A549 (cell line): ENCODE data around the gene SPPL3. TPM values are rescaled to one million over a fixed set of nuclear protein-coding genes. Genes with fewer than 3 reads are reported as not detected.

Experiments used
- ATAC-seq, 2 experiments: fragments of 200-7000 bp in 1 of 2; fragments of >200 bp in 1 of 2; cut with Nextera tagmentation in 1 of 2; cut with Tn5 transposase in 1 of 2; 3 replicates each; pipeline versions ENCODE4 v1.8.0 to v1.9.1; 2018 to 2020; ENCODE audit warnings: mild to moderate bottlenecking in 1 of 2, moderate library complexity in 1 of 2
- CTCF ChIA-PET: fragments of 300-600 bp; sonication (Branson Sonifier 250); formaldehyde crosslinking; extraction: SDS; loops from one replicate; lab custom pipeline; 2021; ENCODE audit warnings: antibody characterized with exemption, inconsistent platforms; lab: Yijun Ruan, JAX
- POLR2A ChIA-PET: fragments of 350-600 bp; formaldehyde crosslinking; extraction: SDS; loops from one replicate; lab custom pipeline; 2021; ENCODE audit warnings: antibody characterized with exemption, inconsistent platforms; lab: Yijun Ruan, JAX
- DNase-seq, 2 experiments: peaks; one replicate each; pipeline versions ENCODE4 v3.0.0 to v3.0.0-alpha.2; 2011 to 2016; ENCODE audit warnings: low read depth in 1 of 2, low spot score in 1 of 2
- FAIRE-seq: peaks from 2 replicates; lab custom pipeline; 2011; peaks lifted over from hg19 to GRCh38; lab: Jason Lieb, UNC
- H3K27ac ChIP-seq, 2 experiments: fragments of >200 bp; sonication (Bioruptor Twin); formaldehyde crosslinking; 3 replicates each; pipeline ENCODE4 v1.5.1; 2016 to 2017
- H3K4me1 ChIP-seq: fragments of >200 bp; sonication (Bioruptor Twin); formaldehyde crosslinking; 3 replicates; pipeline ENCODE4 v1.6.1; 2016
- H3K4me2 ChIP-seq: fragments of >200 bp; sonication (Bioruptor Twin); formaldehyde crosslinking; 3 replicates; pipeline ENCODE4 v1.6.1; 2016
- H3K4me3 ChIP-seq: fragments of >200 bp; sonication (Bioruptor Twin); formaldehyde crosslinking; 3 replicates; pipeline ENCODE4 v1.5.1; 2016
- H3K9me3 ChIP-seq: fragments of >200 bp; sonication (Bioruptor Twin); formaldehyde crosslinking; 3 replicates; pipeline ENCODE4 v1.6.1; 2016
- ATOH8 ChIP-seq: fragments of 250-450 bp; sonication (Bioruptor Pico); IDR thresholded peaks from 2 replicates; pipeline ENCODE4 v1.5.0; 2020; ENCODE audit warnings: low read depth, mild to moderate bottlenecking, moderate library complexity
- BCL3 ChIP-seq: fragments of >200 bp; sonication (Bioruptor Twin); formaldehyde crosslinking; IDR thresholded peaks from 3 replicates; pipeline ENCODE4 v1.6.1; 2016
- BHLHE40 ChIP-seq: IDR thresholded peaks from 2 replicates; pipeline ENCODE4 v1.6.1; 2012; ENCODE audit warnings: low read depth, low read length, inconsistent platforms
- CHD2 ChIP-seq: fragments of 150-350 bp; IDR thresholded peaks from 2 replicates; pipeline ENCODE4 v1.6.1; 2014; ENCODE audit warnings: low read length; ENCODE audit not compliant: partially characterized antibody
- CHD4 ChIP-seq: fragments of 200-600 bp; sonication (generic); IDR thresholded peaks from 2 replicates; pipeline ENCODE4 v1.6.1; 2016; ENCODE audit warnings: antibody characterized with exemption, mild to moderate bottlenecking, borderline replicate concordance
- CTCF ChIP-seq: fragments of >200 bp; sonication (Bioruptor Twin); formaldehyde crosslinking; IDR thresholded peaks from 3 replicates; pipeline ENCODE4 v1.5.1; 2016
- E2F6 ChIP-seq: IDR thresholded peaks from 2 replicates; pipeline ENCODE4 v1.6.1; 2012; ENCODE audit warnings: low read depth, borderline replicate concordance
- ELK1 ChIP-seq: fragments of 150-350 bp; IDR thresholded peaks from 2 replicates; pipeline ENCODE4 v1.6.1; 2014; ENCODE audit warnings: low read depth, mild to moderate bottlenecking, low read length
- FOSL2 ChIP-seq, 2 experiments: fragments of 450-650 bp in 1 of 2; fragments of >200 bp in 1 of 2; sonication (Bioruptor Twin) in 1 of 2; formaldehyde crosslinking; IDR thresholded peaks; 2 replicates each; pipeline versions ENCODE4 v1.5.0 to v1.6.1; 2016 to 2020; ENCODE audit warnings: mild to moderate bottlenecking in 1 of 2, moderate library complexity in 1 of 2
- FOXS1 ChIP-seq: fragments of 250-450 bp; sonication (Bioruptor Pico); IDR thresholded peaks from 2 replicates; pipeline ENCODE4 v1.5.0; 2020; ENCODE audit warnings: mild to moderate bottlenecking, moderate library complexity
- HES2 ChIP-seq: fragments of >200 bp; sonication (Bioruptor Twin); formaldehyde crosslinking; IDR thresholded peaks from 2 replicates; pipeline ENCODE4 v1.6.1; 2016
- MYC ChIP-seq: IDR thresholded peaks from 2 replicates; pipeline ENCODE4 v1.6.1; 2012; ENCODE audit warnings: mild to moderate bottlenecking, inconsistent platforms, low read length, improper control_type of control experiment, borderline replicate concordance
- NFE2L2 ChIP-seq: fragments of 150-350 bp; conservative IDR thresholded peaks from 2 replicates; pipeline ENCODE4 v1.6.1; 2014; ENCODE audit warnings: low read length
- PHF8 ChIP-seq: fragments of 200-600 bp; sonication (generic); IDR thresholded peaks from 2 replicates; pipeline ENCODE4 v1.6.1; 2016; ENCODE audit warnings: low read depth, mild to moderate bottlenecking, antibody characterized with exemption, moderate library complexity, borderline replicate concordance
- RAD21 ChIP-seq, 2 experiments: fragments of >200 bp in 1 of 2; sonication (Bioruptor Twin) in 1 of 2; formaldehyde crosslinking in 1 of 2; IDR thresholded peaks in 1 of 2; conservative IDR thresholded peaks in 1 of 2; 2 replicates in 1 of 2; 3 replicates in 1 of 2; pipeline ENCODE4 v1.6.1; 2012 to 2018; ENCODE audit warnings: inconsistent platforms in 1 of 2
- RARB ChIP-seq: fragments of 250-450 bp; sonication (Bioruptor Pico); IDR thresholded peaks from 2 replicates; pipeline ENCODE4 v1.8.0; 2021; ENCODE audit warnings: mild to moderate bottlenecking, moderate library complexity
- RCOR1 ChIP-seq: fragments of 150-350 bp; IDR thresholded peaks from 2 replicates; pipeline ENCODE4 v1.6.1; 2014; ENCODE audit warnings: antibody characterized with exemption, low read length, low read depth
- SMC3 ChIP-seq: fragments of >200 bp; sonication (Bioruptor Twin); formaldehyde crosslinking; IDR thresholded peaks from 3 replicates; pipeline ENCODE4 v1.6.1; 2018; ENCODE audit warnings: inconsistent platforms
- ZFP36 ChIP-seq: fragments of 450-650 bp; IDR thresholded peaks from 2 replicates; pipeline ENCODE4 v1.6.1; 2014; ENCODE audit warnings: borderline replicate concordance; ENCODE audit not compliant: partially characterized antibody
- WGBS: methylation state at CpG from one replicate; pipeline ENCODE4 v1.1.6; 2017; ENCODE audit errors: missing lambda C conversion rate; 5-methylcytosine and 5-hydroxymethylcytosine counted together
- polyA plus RNA-seq, 4 experiments: library from polyadenylated mRNA; depleted of rRNA in 3 of 4; stranded (reverse); fragments of >200 nt; fragmentation: RNase III in 1 of 4; extraction: RNeasy Plus Mini Kit Qiagen cat#74134 plus additional on column Dnase treatment in 1 of 4; gene quantifications; 2 replicates in 3 of 4; 3 replicates in 1 of 4; pipeline ENCODE4 v1.2.3, GENCODE V29; 2011 to 2017

The SPPL3 gene
- polyA plus RNA-seq, 2 of the 4 experiments (the other 2 are of a cell fraction) = 25.0 to 26.6 TPM

GRCh38 chr12:120791669-120792176, 112.4 kb downstream of the SPPL3 start:
- CTCF ChIA-PET = interaction anchor here (0.7 to 0.9 kb wide), 2 partner anchors 17 to 180 kb away, joined by 3 read pairs; no protein-coding TSS in a partner anchor
- ATAC-seq = no peak
- peak; percentile 18 for FAIRE-seq

GRCh38 chr12:120790114-120790513, 114.0 kb downstream of the SPPL3 start:
- ChIA-PET CTCF (no interaction called here), POLR2A (no interaction called here)
- Histone ChIP-seq H3K4me3 (no peak overlapping the region), H3K9me3 (peaks cover 5% of the 10 kb centered on the region; the same call in 2 of the 3 replicates), H3K27ac (no peak overlapping the region), H3K4me1 (no peaks in the 10 kb centered on the region), H3K4me2 (no peak overlapping the region)
- TF ChIP-seq E2F6 = no peak
- TF ChIP-seq SMC3 = no peak
- no peak for TF ChIP-seq CHD2
- no peak for TF ChIP-seq HES2
- no peak for TF ChIP-seq CHD4
- TF ChIP-seq MYC = no peak
- TF ChIP-seq ELK1 = no peak
- no peak for TF ChIP-seq BCL3
- TF ChIP-seq CTCF = no peak
- no peak for TF ChIP-seq BHLHE40
- no peak for TF ChIP-seq ATOH8 (CRISPR knock-in tag)
- no peak for TF ChIP-seq RARB (CRISPR knock-in tag)
- no peak for TF ChIP-seq FOSL2 (IDR thresholded peaks at IDR 0.05)
- no peak for TF ChIP-seq FOSL2 (CRISPR knock-in tag; IDR thresholded peaks at IDR 0.05)
- no peak for TF ChIP-seq RAD21 (conservative IDR thresholded peaks at IDR 0.05 in 1 of 2, IDR thresholded peaks at IDR 0.05 in 1 of 2)
- FAIRE-seq = no peak
- no peak for DNase-seq
- 93% methylated on average over 5 of the region's 5 CpGs for WGBS
- ATAC-seq = no peak

More at GRCh38 chr12:120791669-120792176, 112.4 kb downstream of the SPPL3 start:
- no peak for DNase-seq
- 91% methylated on average over 2 of the region's 2 CpGs for WGBS
- Histone ChIP-seq H3K4me2 (no peak overlapping the region), H3K9me3 (peaks cover 20% of the 10 kb centered on the region), H3K27ac (no peak overlapping the region), H3K4me1 (no peaks in the 10 kb centered on the region), H3K4me3 (no peak overlapping the region)
- POLR2A ChIA-PET = no interaction called here
- TF ChIP-seq ELK1 (no peak), CHD4 (no peak), RCOR1 (no peak), BCL3 (no peak), ZFP36 (no peak), PHF8 (no peak), FOXS1 (CRISPR knock-in tag) (no peak), CHD2 (no peak), SMC3 (no peak), NFE2L2 (no peak)
- TF ChIP-seq, all 56 proteins: peak for 0
